Measurements from ENCODE around the gene RASSF4.

RASSF4 gene, protein sequence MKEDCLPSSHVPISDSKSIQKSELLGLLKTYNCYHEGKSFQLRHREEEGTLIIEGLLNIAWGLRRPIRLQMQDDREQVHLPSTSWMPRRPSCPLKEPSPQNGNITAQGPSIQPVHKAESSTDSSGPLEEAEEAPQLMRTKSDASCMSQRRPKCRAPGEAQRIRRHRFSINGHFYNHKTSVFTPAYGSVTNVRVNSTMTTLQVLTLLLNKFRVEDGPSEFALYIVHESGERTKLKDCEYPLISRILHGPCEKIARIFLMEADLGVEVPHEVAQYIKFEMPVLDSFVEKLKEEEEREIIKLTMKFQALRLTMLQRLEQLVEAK

DNA sequence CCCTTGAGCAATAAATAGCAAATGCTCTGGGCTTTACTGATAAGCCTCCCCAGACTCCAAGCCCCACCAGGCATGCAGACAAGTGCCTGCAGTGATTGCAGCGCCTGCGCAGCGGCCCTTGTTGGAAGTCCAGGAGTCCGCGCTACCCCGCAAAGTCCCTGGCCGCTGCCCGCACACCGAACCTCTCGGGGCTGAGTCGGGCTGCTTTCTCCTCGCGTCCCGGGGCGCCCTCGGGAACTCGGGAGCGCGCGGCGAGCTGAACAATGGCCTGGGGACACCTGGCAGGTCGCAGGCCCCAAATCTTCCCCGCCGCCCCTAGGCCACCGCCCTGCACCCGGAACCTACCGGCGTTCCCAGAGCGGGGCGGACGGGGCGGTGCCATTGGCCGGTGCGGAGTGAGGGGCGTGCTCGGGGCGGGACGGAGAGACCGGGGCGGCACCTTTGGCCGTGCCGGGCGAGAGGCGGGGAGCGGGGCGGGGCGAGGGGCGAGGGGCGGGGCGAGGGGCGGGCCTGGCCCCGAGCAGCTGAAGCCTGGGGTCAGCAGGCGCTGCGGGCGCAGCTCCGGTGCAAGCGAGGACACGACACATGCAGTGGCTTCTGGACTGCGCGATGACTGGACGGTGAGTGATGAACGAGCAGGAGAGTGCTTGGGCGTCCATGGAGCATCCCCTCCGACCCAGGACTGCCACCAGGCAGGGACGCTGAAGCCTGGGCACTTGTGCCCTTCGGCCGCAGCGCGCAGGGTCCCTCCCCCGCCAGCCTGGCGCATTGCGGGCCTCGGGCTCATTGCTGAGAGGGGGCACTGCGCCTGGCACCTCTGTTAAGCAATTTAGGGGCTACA is at the start of gene RASSF4:
Gene RASSF4, plus strand, starts transcription at position 556 of the 841 bp plus-strand sequence. CDS start 10,401 bp downstream, outside the sequence.
- peak; percentile 21 to 61 for DNase-seq

DNA sequence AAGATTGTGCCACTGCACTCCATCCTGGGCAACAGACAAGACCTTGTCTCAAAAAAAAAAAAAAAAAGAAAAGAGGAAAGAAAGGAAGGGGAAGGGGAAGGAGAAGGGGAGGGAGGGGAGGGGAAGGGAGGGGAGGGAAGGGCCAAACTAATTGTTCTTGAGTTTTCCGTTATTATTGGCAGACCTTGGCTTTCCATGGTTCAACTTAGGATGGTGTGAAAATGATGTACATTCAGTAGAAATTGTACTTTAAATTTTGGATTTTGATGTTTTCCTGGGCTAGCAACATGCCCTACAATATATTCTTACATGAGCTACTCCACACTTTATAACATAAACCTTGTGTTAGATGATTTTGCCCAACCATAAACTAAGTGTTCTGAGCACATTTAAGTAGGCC is 49.7 kb upstream of the RASSF4 start:
- DNase-seq = no peak

DNA sequence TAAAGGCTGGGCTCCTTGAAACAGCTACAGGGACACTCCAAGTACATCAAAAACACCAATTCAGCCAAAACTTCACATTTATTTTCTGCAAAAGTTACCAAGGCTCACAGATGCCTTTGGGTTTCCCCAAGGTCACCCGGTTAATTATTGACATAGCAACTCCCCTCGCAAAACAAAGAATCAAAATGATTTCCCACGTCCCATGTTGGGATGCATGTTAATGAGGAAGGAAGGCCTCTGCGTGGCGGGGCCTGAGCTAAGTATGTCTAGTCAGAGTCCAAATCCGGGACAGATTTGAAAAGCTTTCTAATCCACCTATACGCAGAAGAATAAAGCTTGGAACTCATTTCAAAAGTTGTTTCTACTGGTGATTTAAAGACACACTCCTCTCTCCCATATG is 49.0 kb upstream of the RASSF4 start:
- no peak for DNase-seq

DNA sequence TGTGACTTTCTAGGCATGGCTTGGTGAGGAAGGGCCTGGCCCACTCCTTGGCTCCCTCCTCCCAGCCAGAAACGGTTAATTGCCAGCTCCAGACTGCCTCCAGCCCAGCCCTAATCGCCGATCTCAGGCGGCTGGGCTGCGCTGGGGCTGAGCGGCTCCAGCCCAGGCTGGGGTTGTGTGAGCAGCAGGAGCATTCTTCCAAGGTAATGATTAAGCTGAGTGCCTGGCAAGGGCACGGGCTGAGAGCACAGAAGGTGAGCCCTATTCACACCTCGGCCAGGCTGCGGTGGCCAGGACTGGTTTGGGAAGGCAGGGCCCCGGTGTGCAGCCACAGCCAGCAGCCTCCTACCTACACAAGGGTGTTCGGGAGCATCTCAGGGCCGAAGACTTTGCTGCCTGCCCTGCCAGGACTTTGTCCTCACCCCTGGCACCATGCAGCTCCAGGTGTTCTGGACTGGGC is 48.5 kb upstream of the RASSF4 start, which contains the start of gene TMEM72:
Gene TMEM72, plus strand, starts transcription at position 257 of the 460 bp plus-strand sequence. Its CDS starts 176 bp downstream, at position 433.
- no peak for DNase-seq

DNA sequence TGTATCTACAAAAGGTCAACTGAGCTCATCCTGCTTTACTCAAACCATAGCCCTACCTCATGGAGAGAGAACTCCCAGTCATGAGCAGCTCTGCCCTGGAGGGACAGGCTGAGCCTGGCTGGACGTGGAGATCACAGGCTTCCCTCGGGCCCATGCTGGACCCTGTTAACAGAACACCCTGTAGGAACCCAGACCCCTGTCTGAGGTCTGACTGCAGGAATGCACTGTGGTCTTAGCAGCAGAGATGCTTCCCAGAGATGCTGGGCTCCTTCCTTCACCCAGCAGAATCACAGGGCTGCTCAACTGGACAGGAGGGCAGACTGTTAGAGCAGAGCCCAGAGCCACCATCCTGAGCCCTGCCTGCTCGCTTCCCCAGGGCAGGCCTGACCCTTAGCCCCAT is 47.7 kb upstream of the RASSF4 start:
- DNase-seq = no peak

DNA sequence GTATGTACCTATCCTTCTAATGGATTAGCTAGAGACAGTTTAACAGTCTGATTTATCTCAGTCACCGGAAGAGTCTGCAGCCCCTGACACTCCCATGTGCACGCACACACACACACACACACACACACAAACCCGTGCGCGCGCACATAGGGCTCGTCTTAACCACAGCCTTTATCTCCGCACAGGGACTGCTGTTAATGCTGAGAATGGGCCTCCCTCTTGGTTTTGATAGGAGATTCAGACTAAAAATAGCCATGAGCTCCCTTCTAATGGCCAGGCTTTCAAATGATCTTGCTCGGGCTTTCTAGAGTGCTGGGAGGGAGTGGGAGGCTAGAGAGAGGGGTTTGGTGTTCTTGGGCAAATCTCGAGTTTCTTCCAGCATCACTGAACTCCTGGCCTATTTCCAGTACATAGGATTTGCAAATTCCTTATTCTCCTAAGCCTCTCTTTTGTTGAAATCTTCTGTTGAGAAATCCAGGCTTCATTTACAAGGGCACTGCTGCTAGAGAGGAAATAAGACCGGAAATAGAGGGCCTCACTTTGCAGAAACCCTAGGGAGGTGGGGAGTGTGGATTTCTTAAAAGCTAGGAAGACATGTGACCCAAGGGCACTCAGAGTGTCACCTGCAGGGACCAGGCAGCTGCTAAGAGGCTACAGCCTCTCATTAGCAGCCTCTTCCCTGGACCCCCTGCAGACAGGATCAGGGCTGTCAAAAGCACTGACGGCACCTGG is 46.1 kb upstream of the RASSF4 start:
- no peak for DNase-seq

DNA sequence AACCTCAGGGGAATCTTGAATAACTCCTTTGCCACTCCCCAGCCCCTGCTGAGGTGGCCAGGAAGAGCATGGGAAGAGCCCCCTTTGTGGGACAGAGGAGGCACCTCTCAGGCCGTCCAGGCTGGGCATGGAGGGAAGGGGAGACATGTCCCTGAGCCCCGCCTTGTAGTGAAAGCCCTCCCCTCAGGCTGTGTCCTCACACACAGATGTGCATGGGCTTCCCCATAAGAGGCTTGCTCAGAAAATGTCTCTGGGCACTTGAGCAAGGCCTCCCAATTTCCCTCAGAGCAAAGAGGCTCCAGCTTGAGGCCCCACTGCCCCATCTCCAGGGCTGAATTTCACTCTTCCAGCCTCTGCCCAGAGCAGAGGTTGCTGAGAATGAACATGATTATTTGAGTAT is 44.7 kb upstream of the RASSF4 start:
- no peak for DNase-seq

DNA sequence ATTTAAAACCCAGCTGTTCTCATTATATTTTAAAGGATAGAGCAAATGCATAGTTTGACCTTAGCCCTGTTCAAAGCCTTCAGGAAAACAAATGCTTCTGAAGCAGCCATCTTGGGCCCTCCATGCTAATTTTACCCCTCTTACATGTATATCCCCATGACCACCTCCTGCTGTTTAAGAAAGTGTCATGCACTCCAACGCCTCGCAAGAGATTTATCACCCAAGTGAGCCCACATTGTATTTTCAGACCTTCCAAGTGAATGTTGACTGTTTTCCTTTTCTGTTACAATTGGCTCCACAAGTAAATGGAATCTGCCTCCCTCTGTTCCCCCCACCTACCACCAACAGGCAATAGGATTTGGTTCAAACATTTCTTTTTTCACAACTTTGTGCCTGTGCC is 43.2 kb upstream of the RASSF4 start:
- DNase-seq = no peak

DNA sequence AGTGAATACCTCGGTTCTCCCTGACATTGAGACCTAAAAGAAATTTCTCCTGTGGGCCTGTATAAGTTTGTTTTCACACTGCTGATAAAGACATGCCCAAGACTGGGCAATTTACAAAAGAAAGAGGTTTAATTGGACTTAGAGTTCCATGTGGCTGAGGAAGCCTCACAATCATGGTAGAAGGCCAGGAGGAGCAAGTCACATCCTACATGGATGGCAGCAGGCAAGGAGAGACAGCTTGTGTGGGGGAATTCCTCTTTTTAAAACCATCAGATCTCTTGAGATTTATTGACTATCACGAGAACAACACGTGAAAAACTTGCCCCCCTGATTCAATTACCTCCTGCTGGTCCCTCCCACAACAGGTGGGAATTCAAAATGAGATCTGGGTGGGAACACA is 41.8 kb upstream of the RASSF4 start:
- DNase-seq = no peak

DNA sequence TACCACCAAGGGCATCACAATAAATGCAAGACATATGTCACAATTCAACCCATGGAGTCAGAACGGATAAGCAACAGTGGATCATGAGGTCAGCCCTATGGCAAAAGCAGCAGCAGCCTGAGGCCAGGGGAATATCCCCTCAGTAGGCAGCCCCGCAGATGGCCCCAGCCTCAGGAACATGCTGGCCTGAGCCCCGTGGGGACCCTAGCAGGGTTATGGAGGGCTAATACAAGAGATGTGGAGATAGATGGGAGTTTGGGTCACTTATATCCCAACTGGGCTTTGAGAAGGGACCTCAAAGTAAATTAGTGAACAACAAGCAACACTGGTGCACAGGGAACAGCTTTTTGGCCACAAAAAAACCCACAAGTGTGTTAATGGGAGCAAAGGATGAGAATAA is 39.4 kb upstream of the RASSF4 start:
- DNase-seq = no peak

DNA sequence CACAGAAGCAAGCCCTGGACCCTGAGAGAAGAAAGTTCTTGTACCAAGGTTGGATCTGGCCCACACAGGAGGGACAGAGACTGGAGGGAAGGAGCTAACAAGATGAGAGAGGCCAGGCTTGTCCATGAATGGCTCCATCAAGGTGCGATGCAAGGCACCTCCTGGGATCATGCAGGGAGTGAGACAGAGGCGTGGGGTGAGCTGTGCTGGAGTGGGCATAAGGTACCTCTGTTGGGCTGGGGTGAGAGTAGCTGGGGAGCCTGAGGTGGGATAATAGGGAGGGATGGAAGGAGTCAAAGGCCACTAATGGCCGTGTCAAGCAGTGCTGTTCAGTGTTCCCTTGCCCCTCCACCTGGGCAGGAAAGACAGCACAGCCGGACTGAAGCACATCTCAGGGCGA is 38.5 kb upstream of the RASSF4 start:
- DNase-seq = no peak

DNA sequence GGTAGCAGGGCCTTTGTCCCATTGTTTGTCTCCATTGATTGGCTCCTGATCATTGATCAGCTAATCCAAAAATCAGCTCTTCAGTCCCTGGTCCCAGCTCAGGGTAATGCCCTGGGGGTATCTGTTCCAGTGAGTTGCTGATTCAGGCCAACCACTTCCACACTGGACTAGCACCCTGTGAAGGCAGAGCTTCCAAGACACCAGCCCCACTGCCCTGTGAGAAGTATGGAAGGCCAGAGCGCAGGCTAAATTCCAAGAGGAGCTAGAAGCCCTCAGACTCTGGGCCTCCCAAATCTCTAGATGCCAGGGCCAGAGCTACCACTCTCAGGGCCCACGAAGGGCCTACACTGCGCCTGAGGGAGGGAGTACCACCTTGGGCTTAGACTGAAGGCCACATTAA is 38.1 kb upstream of the RASSF4 start:
- no peak for DNase-seq

DNA sequence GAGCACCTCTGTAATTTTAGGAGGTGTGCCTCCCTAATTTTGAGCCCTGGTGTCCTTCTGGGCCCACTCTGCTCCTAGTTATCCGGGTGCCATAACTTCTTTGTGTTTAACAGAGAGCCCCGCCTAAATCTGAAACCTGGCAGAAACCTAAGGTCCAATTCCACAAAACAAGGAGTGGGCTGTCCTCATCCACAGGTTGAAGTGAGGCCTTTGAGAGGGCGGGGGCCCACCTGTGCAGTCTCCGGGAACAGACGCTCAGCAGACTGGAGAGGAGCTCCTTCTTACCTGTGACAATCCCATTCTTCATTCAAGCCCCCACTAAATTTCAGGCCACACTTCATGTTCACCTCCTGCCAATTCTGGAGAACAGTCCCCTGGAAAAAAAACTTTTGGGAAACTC is 37.6 kb upstream of the RASSF4 start:
- no peak for DNase-seq

DNA sequence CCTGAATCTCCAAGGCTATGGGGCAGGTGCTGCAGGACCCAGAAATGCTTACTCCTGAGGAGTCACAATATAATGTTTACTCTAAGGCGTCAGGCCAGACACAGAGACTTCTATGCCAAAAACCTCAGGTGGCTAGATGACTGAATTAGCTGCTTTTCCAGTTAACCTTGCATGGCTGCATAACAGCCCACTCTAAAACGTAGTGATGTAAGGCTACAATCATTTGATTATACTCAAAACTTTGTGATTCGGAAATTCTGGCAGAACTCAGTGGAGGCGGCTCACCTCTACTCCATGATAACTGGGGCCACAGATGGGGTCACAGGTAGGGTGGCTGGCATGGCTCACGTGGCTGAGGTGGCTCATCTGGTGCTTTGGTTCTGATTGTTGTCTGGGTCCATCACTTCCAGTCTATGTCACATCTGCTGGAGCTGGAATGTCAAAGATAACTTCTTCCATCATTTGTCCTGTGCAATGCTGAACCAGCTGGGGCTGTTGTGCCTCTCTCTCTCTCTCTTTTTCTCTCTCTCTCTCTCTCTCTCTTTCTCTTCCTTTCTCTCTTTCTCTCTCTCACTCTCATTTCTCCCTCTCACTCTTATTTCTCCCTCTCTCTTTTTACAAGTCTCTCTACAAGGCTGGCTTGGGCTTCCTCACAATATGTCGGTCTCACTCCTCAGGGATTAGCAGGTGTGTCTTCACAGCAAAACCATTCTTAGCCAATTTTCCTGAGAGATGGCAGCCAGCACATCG is 36.6 kb upstream of the RASSF4 start:
- DNase-seq = no peak

DNA sequence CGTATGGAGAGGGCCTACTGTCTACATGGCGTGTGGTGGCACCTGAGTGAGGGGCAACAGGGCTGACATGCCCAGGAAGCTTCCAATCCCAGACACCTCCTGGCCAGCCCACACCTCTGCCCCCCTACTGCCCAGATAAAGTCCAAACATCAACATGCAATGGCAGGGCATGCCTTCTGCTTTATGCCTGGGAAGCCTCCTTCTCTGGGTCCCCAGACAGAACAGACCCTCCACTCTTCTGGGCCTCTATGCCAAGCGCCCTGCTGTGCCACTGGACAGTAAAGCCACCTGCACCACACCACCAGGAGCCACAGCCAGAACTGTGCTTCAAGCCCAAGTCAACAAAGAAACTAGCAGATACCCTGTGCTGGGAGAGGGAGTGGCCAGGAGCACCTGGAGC is 36.0 kb upstream of the RASSF4 start:
- no peak for DNase-seq

DNA sequence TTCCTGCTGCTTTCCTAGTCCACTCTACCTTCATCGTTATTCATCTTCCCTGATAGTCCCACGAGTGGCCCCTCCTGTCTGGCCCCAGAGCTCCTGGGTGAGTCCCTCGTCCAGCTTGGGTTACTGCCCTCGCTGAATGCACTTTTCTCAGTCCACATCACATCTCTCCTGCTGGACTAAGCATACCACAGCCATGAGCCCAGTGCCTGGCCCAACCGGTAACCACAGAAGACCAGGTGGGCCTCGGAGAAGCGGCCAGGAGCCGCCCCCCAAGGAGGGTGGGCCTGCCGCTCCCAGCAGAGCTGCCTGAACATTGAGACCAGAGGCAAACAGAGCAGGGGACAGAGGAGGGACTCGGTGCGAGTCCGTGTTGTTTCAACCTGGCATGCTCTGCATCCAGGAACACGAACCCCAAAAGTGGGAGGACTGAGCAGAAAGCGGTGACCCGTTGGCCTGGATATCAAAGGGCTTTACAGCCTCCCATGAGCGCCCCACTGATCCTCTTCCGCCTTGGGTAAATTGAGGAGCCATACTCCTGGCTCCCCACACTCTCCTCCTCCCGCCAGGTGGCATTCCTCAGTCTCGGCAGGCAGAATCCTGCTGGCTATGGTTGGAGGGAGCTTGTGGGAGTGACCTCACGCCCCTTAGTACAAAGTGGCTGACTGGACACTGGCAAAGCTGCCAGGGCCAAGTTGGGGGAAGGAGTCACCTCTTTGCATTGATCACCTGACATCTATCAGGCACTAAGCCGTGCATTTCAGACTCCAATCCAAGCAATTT is 35.2 kb upstream of the RASSF4 start:
- no peak for DNase-seq

DNA sequence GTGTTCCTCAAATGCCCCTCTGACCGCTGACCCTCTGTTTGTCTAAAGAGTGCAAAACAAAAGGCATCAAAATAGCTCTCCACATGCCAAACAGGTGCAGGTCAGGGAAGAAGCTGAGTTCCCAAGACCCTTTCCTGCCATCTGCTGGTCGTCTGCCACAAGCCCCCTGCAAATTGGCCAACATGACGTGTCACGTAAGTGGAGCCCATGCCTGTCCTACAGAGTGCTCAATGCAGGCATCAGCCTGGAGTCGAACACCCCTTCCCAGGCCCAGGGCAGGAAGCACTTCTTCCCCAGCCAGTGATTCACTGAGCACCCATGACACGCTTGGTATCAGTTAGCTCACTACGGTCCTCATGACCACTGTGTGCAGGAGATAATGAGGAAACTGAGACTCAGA is 34.4 kb upstream of the RASSF4 start:
- no peak for DNase-seq

DNA sequence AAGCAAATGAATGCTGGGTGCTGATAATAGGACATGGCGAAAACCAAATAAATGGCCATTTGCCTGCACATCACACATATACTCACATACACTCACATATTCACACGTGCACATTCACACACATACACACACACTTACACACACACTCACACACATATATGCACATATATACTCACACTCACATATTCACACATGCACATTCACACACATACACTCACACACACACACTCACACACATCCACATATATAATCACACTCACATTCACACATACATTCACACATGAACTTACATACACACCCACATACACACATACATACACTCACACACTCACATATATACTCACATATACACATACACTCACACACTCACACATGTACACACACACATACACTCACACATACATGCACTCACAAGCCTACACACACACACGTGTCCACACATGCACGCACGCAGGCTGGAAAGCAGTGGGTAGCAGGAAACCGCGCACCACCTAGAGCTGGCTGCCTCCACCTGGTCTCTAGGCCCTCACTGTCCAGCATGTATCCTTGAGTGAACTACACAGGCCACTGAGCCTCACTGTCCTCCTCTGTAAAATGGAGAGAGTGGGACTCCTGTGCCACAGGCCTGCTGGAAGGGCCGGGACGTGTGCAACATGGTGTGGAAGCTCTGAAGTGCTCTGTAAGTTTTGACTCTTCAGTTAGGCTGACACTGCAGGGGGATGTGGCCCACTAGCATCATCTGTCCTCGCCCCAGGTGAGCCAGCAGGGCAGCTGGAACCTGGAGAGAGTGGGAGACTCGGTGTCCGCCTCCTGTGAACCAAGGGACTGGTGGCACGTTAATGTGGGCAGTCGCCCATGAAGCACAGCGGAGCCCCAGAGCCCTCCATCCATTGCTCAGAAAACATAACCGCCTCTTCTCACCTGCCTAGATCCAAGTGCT is 33.5 kb upstream of the RASSF4 start:
- no peak for DNase-seq

DNA sequence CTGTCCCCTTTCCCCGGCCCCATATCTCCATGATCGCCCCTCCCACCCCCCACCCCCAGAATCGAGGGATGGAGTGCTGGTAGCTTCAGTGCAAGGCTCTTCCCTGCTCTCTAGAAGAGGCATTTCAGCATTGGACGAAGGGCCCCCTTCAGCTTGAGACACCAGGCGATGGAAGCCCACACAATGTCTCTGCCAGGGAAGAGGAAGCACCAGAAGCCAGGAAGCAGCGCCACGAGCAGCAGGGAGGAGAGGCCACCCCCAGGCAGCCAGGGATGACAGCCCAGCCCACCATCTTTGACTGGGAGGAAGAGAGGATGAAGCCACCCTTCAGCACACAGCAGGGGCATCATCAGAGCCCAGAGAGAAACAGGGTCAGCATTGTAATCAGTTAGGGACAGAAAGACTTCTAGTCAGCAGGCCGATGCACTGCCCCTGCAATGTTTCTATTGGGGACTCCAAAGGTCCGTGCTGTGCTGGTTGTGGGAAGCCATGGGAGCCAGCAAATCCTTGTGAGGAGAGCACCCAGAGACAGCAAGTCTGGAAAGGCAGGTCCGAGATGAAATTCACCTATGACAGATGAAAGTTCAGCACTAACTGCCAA is 32.8 kb upstream of the RASSF4 start:
- no peak for DNase-seq

DNA sequence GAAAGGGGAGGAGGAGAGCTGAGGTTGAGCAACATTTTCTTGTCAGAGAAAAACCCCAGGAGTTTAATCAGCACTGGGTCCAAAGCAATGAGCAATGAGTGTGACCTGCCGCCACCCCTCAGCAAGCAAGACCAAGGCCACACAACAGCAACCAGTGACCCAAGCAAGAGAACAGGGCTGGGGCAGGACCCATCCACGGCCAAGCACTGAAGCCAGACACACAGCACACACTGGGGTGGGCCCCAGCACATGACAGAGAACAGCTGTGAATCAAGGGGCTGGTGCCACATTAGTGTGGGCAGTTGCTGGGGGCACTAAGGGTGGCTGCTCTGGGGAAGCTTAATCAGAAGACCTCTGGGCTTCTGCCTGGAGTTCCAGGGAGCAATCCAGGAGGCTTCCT is 32.2 kb upstream of the RASSF4 start:
- no peak for DNase-seq

Data from SW 1271 (cell line).